Measurements from ENCODE around the gene LCP1.

DNA sequence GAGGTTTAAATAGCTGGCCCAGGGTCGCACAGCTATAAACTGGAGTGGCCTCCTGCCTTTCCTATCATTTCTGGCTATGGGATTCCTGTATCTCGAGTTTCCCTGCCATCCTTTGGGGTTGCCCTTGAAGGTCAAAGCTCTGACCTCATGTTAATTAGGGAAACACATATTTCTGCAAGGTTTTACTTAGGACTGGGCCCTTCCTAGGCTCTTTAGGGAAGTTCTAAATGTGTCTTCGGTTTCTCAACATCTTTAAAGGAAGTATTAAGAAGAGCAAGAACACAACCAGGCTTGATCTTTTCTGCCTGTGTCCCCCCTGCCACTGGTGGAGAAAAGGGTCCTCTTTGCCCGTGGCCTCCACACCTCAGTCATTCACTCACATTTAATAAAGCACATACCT lies 10.8 kb downstream of the LCP1 start:
- no peak for TF ChIP-seq EZH2 (IDR thresholded peaks at IDR 0.05; ENCODE audit: insufficient read depth, low read length)
- TF ChIP-seq, protein P1, sequence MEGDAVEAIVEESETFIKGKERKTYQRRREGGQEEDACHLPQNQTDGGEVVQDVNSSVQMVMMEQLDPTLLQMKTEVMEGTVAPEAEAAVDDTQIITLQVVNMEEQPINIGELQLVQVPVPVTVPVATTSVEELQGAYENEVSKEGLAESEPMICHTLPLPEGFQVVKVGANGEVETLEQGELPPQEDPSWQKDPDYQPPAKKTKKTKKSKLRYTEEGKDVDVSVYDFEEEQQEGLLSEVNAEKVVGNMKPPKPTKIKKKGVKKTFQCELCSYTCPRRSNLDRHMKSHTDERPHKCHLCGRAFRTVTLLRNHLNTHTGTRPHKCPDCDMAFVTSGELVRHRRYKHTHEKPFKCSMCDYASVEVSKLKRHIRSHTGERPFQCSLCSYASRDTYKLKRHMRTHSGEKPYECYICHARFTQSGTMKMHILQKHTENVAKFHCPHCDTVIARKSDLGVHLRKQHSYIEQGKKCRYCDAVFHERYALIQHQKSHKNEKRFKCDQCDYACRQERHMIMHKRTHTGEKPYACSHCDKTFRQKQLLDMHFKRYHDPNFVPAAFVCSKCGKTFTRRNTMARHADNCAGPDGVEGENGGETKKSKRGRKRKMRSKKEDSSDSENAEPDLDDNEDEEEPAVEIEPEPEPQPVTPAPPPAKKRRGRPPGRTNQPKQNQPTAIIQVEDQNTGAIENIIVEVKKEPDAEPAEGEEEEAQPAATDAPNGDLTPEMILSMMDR (IDR thresholded peaks at IDR 0.05; ENCODE audit: insufficient read depth, low read depth, low read length): no peak
